Measurements from ENCODE around the gene HOXB2. TPM values are rescaled to one million over a fixed set of nuclear protein-coding genes. Genes with fewer than 3 reads are reported as not detected.

Gene HOXB2
- total and polyA plus RNA-seq, 7 experiments from 2014 or later, result 3.4 to 46.9 (median 23.1) TPM

GRCh38 chr17:48556229-48556575, 11.3 kb upstream of the HOXB2 start:
- ATAC-seq (no peak), DNase-seq (no peak)
- CTCF ChIA-PET, result interaction anchor here (0.6 to 0.7 kb wide), 2 partner anchors 10 to 931 kb away, joined by 3 to 4 read pairs; no protein-coding TSS in a partner anchor
- H3K4me1 Mint-ChIP-seq, result peaks cover 5 to 20% (median 12%) of the 10 kb centered on the region in 7 donors
- H3K27me3 Mint-ChIP-seq, result peaks cover 7 to 76% (median 23%) of the 10 kb centered on the region in 5 donors
- H3K36me3 ChIP-seq (ENCODE audit: control insufficient read depth in 2 of 3, insufficient read depth in 3 of 3, low read length in 3 of 3), result no peaks in the 10 kb centered on the region
- peak overlapping the region in 9 of 10 donors; percentile 67 to 90 (median 81) for H3K4me3 Mint-ChIP-seq
- intact Hi-C loops (cut with micrococcal nuclease), result no loop called here
- H3K9me3 Mint-ChIP-seq, result peaks cover 0 to 1% (median 0%) of the 10 kb centered on the region in 11 donors
- no peak overlapping the region for H3K27ac Mint-ChIP-seq
- no peak overlapping the region for H3K4me3 ChIP-seq (ENCODE audit: low read length)
- no peak overlapping the region for H3K27ac ChIP-seq (ENCODE audit: low read depth, low read length)
- no peaks in the 10 kb centered on the region for H3K9me3 ChIP-seq (ENCODE audit: control insufficient read depth in 2 of 3, low read length in 3 of 3)
- H3K27me3 ChIP-seq (ENCODE audit: control insufficient read depth in 2 of 2, insufficient read depth in 2 of 2, low read length in 2 of 2), result no peaks in the 10 kb centered on the region
- no peaks in the 10 kb centered on the region for H3K4me1 ChIP-seq (ENCODE audit: control insufficient read depth in 2 of 2, insufficient read depth in 2 of 2, low read length in 2 of 2)
- POLR2A ChIA-PET, result interaction anchor here (1.4 to 3.4 kb wide), 6 partner anchors 9 to 18 kb away, joined by 4 to 24 read pairs (median 6); no protein-coding TSS in a partner anchor
- peaks cover 0 to 11% (median 0%) of the 10 kb centered on the region in 5 donors for H3K36me3 Mint-ChIP-seq

- no peaks in the 10 kb centered on the region for H3K4me1 ChIP-seq (ENCODE audit: control insufficient read depth in 2 of 2, insufficient read depth in 2 of 2, low read length in 2 of 2)
- no peaks in the 10 kb centered on the region for H3K27me3 ChIP-seq (ENCODE audit: control insufficient read depth in 2 of 2, insufficient read depth in 2 of 2, low read length in 2 of 2)
- H3K4me3 ChIP-seq (ENCODE audit: low read length), result peak overlapping the region; percentile 41
- DNase-seq, result peak in 3 of 9 donors; percentile 15 to 20 (median 19)
- peaks cover 7 to 71% (median 22%) of the 10 kb centered on the region in 5 donors for H3K27me3 Mint-ChIP-seq
- H3K9me3 Mint-ChIP-seq, result peaks cover 0 to 1% (median 0%) of the 10 kb centered on the region in 11 donors
- no peak overlapping the region for H3K27ac ChIP-seq (ENCODE audit: low read depth, low read length)
- H3K36me3 Mint-ChIP-seq, result peaks cover 0 to 11% (median 0%) of the 10 kb centered on the region in 5 donors
- intact Hi-C loops (cut with micrococcal nuclease), result no loop called here
- ChIA-PET POLR2A (interaction anchor here (1.4 to 3.4 kb wide), 6 partner anchors 8 to 19 kb away, joined by 4 to 24 read pairs (median 6); no protein-coding TSS in a partner anchor), CTCF (interaction anchor here (0.6 kb wide), 1 partner anchor 932 kb away, joined by 3 read pairs; no protein-coding TSS in a partner anchor)
- ATAC-seq, result peak; percentile 56
- H3K4me3 Mint-ChIP-seq, result peak overlapping the region; percentile 81 to 96 (median 92)
- H3K36me3 ChIP-seq (ENCODE audit: control insufficient read depth in 2 of 3, insufficient read depth in 3 of 3, low read length in 3 of 3), result no peaks in the 10 kb centered on the region
- no peaks in the 10 kb centered on the region for H3K9me3 ChIP-seq (ENCODE audit: control insufficient read depth in 2 of 3, low read length in 3 of 3)
- H3K4me1 Mint-ChIP-seq, result peaks cover 4 to 19% (median 12%) of the 10 kb centered on the region in 7 donors
- H3K27ac Mint-ChIP-seq, result peak overlapping the region; percentile 7 to 97 (median 84)
Observed at GRCh38 chr17:48555258-48556228, 10.6 kb upstream of the HOXB2 start.

GRCh38 chr17:48554412-48555257, 9.7 kb upstream of the HOXB2 start:
- no peaks in the 10 kb centered on the region for H3K27me3 ChIP-seq (ENCODE audit: control insufficient read depth in 2 of 2, insufficient read depth in 2 of 2, low read length in 2 of 2)
- H3K4me1 ChIP-seq (ENCODE audit: control insufficient read depth in 2 of 2, insufficient read depth in 2 of 2, low read length in 2 of 2), result no peaks in the 10 kb centered on the region
- DNase-seq, result no peak
- Mint-ChIP-seq H3K4me1 (peaks cover 4 to 19% (median 12%) of the 10 kb centered on the region in 7 donors), H3K27ac (peak overlapping the region in 8 of 9 donors; percentile 39 to 97 (median 76)), H3K9me3 (no peaks in the 10 kb centered on the region), H3K4me3 (peak overlapping the region; percentile 81 to 96 (median 92)), H3K36me3 (peaks cover 0 to 15% (median 0%) of the 10 kb centered on the region in 5 donors), H3K27me3 (peaks cover 7 to 66% (median 19%) of the 10 kb centered on the region in 5 donors)
- no peak overlapping the region for H3K4me3 ChIP-seq (ENCODE audit: low read length)
- ChIA-PET POLR2A (interaction anchor here (0.9 to 1.7 kb wide), 5 partner anchors 12 to 21 kb away, joined by 3 to 9 read pairs (median 5); no protein-coding TSS in a partner anchor), CTCF (no interaction called here)
- no peaks in the 10 kb centered on the region for H3K36me3 ChIP-seq (ENCODE audit: control insufficient read depth in 2 of 3, insufficient read depth in 3 of 3, low read length in 3 of 3)
- no peak overlapping the region for H3K27ac ChIP-seq (ENCODE audit: low read depth, low read length)
- no peak for ATAC-seq
- intact Hi-C loops (cut with micrococcal nuclease), result no loop called here
- H3K9me3 ChIP-seq (ENCODE audit: control insufficient read depth in 2 of 3, low read length in 3 of 3), result no peaks in the 10 kb centered on the region

GRCh38 chr17:48553826-48554225, 8.9 kb upstream of the HOXB2 start:
- intact Hi-C loops (cut with micrococcal nuclease), result no loop called here
- Histone ChIP-seq H3K36me3 (ENCODE audit: control insufficient read depth in 2 of 3, insufficient read depth in 3 of 3, low read length in 3 of 3) (no peaks in the 10 kb centered on the region), H3K27me3 (ENCODE audit: control insufficient read depth in 2 of 2, insufficient read depth in 2 of 2, low read length in 2 of 2) (no peaks in the 10 kb centered on the region), H3K27ac (ENCODE audit: low read depth, low read length) (no peak overlapping the region), H3K4me1 (ENCODE audit: control insufficient read depth in 2 of 2, insufficient read depth in 2 of 2, low read length in 2 of 2) (peaks cover 0 to under 1% of the 10 kb centered on the region in 2 donors), H3K4me3 (ENCODE audit: low read length) (no peak overlapping the region), H3K9me3 (ENCODE audit: control insufficient read depth in 2 of 3, low read length in 3 of 3) (no peaks in the 10 kb centered on the region)
- H3K36me3 Mint-ChIP-seq, result peaks cover 0 to 17% (median 0%) of the 10 kb centered on the region in 5 donors
- DNase-seq (no peak), ATAC-seq (no peak)
- H3K4me3 Mint-ChIP-seq, result peak overlapping the region in 1 of 10 donors; percentile 25
- H3K27ac Mint-ChIP-seq, result peak overlapping the region in 1 of 9 donors; percentile 64
- H3K4me1 Mint-ChIP-seq, result peaks cover 4 to 22% (median 12%) of the 10 kb centered on the region in 7 donors
- H3K9me3 Mint-ChIP-seq, result no peaks in the 10 kb centered on the region
- ChIA-PET POLR2A (interaction anchor here (0.6 kb wide), 1 partner anchor 109 kb away, joined by 4 read pairs; no protein-coding TSS in a partner anchor), CTCF (no interaction called here)
- peaks cover 7 to 58% (median 19%) of the 10 kb centered on the region in 5 donors for H3K27me3 Mint-ChIP-seq

GRCh38 chr17:48553190-48553547, 8.3 kb upstream of the HOXB2 start:
- H3K4me3 ChIP-seq (ENCODE audit: low read length), result no peak overlapping the region
- DNase-seq (no peak), ATAC-seq (no peak)
- no peak overlapping the region for H3K27ac ChIP-seq (ENCODE audit: low read depth, low read length)
- H3K36me3 ChIP-seq (ENCODE audit: control insufficient read depth in 2 of 3, insufficient read depth in 3 of 3, low read length in 3 of 3), result no peaks in the 10 kb centered on the region
- intact Hi-C loops (cut with micrococcal nuclease), result no loop called here
- H3K4me1 ChIP-seq (ENCODE audit: control insufficient read depth in 2 of 2, insufficient read depth in 2 of 2, low read length in 2 of 2), result peaks cover 0 to 5% of the 10 kb centered on the region in 2 donors
- Mint-ChIP-seq H3K4me3 (no peak overlapping the region), H3K4me1 (peaks cover 7 to 27% (median 18%) of the 10 kb centered on the region in 7 donors), H3K9me3 (no peaks in the 10 kb centered on the region), H3K27me3 (peaks cover 7 to 52% (median 16%) of the 10 kb centered on the region in 5 donors), H3K36me3 (peaks cover 0 to 14% (median 0%) of the 10 kb centered on the region in 5 donors), H3K27ac (no peak overlapping the region)
- POLR2A ChIA-PET, result no interaction called here
- H3K9me3 ChIP-seq (ENCODE audit: control insufficient read depth in 2 of 3, low read length in 3 of 3), result no peaks in the 10 kb centered on the region
- CTCF ChIA-PET, result interaction anchor here (1.1 kb wide), 1 partner anchor 13 kb away, joined by 3 read pairs; no protein-coding TSS in a partner anchor
- H3K27me3 ChIP-seq (ENCODE audit: control insufficient read depth in 2 of 2, insufficient read depth in 2 of 2, low read length in 2 of 2), result no peaks in the 10 kb centered on the region
